ENCODE results near the gene NFAT5. TPM values are rescaled to one million over a fixed set of nuclear protein-coding genes. Genes with fewer than 3 reads are reported as not detected.
A peak's percentile ranks its signal among the peaks of the same experiment; 100 is the strongest.

The NFAT5 gene
- total RNA-seq, 2 experiments from 2014 or later, result 19.5 to 21.2 TPM

DNA sequence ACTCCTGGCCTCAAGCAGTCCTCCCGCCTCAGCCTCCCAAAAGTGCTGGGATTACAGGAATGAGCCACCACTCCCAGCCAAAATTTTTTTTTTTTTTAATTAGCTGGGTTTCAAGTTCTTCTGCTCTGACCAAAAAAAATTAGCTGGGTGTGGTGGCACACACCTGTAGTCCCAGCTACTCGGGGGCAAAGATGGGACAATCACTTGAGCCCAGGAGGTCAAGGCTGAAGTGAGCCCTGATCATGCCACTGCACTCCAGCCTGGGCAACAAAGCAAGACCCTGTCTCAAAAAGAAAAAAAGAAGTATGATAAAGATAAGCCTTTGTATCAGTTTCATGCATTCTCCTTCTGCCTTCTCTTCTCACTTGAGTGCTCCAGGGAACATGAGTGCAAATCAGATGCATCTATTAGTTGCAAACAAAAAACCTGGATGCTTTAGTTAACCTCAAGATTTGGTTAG is 158.7 kb downstream of the NFAT5 start:
- no peaks in the 10 kb centered on the region for H3K36me3 ChIP-seq (ENCODE audit: insufficient read depth, low read length)
- no peak overlapping the region for H3K27ac Mint-ChIP-seq
- no peak overlapping the region for H3K4me3 ChIP-seq (ENCODE audit: low read length)
- TF ChIP-seq, protein P1, sequence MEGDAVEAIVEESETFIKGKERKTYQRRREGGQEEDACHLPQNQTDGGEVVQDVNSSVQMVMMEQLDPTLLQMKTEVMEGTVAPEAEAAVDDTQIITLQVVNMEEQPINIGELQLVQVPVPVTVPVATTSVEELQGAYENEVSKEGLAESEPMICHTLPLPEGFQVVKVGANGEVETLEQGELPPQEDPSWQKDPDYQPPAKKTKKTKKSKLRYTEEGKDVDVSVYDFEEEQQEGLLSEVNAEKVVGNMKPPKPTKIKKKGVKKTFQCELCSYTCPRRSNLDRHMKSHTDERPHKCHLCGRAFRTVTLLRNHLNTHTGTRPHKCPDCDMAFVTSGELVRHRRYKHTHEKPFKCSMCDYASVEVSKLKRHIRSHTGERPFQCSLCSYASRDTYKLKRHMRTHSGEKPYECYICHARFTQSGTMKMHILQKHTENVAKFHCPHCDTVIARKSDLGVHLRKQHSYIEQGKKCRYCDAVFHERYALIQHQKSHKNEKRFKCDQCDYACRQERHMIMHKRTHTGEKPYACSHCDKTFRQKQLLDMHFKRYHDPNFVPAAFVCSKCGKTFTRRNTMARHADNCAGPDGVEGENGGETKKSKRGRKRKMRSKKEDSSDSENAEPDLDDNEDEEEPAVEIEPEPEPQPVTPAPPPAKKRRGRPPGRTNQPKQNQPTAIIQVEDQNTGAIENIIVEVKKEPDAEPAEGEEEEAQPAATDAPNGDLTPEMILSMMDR (IDR thresholded peaks at IDR 0.05), result no peak
- no peaks in the 10 kb centered on the region for H3K9me3 ChIP-seq (ENCODE audit: control insufficient read depth in 1 of 2, insufficient read depth in 1 of 2, low read length in 2 of 2)
- no peaks in the 10 kb centered on the region for H3K9me3 Mint-ChIP-seq
- ATAC-seq (ENCODE audit: poor library complexity), result no peak
- CTCF ChIA-PET, result interaction anchor here (0.7 to 2.8 kb wide), 2 partner anchors 31 to 328 kb away, joined by 3 to 11 read pairs; partner anchors contain the start of gene NOB1
- no peaks in the 10 kb centered on the region for H3K36me3 Mint-ChIP-seq (ENCODE audit: low read depth)
- POLR2A ChIA-PET, result interaction anchor here (0.8 to 5.9 kb wide), 2 partner anchors 30 to 38 kb away, joined by 3 to 62 read pairs; partner anchors contain the start of gene NOB1
- H3K4me1 Mint-ChIP-seq (ENCODE audit: low read depth), result peaks cover 22% of the 10 kb centered on the region
- intact Hi-C loops (cut with DNase I, micrococcal nuclease), result no loop called here
- H3K27me3 Mint-ChIP-seq, result no peaks in the 10 kb centered on the region
- no peak for DNase-seq
- H3K27me3 ChIP-seq (ENCODE audit: control insufficient read depth in 1 of 2, insufficient read depth in 2 of 2, low read length in 2 of 2), result no peaks in the 10 kb centered on the region
- H3K4me3 Mint-ChIP-seq, result peak overlapping the region; percentile 48
- H3K27ac ChIP-seq (ENCODE audit: low read depth in 1 of 2, low read length in 2 of 2), result no peak overlapping the region
- H3K4me1 ChIP-seq (ENCODE audit: insufficient read depth, low read length), result peaks cover 25% of the 10 kb centered on the region

GRCh38 chr16:69724981-69725479 is 159.3 kb downstream of the NFAT5 start:
- ATAC-seq (ENCODE audit: poor library complexity) (no peak), DNase-seq (no peak)
- peaks cover 25% of the 10 kb centered on the region for H3K4me1 ChIP-seq (ENCODE audit: insufficient read depth, low read length)
- Mint-ChIP-seq H3K4me1 (ENCODE audit: low read depth) (peaks cover 22% of the 10 kb centered on the region), H3K9me3 (no peaks in the 10 kb centered on the region), H3K4me3 (peak overlapping the region; percentile 48), H3K27ac (peak overlapping the region; percentile 84), H3K36me3 (ENCODE audit: low read depth) (no peaks in the 10 kb centered on the region), H3K27me3 (no peaks in the 10 kb centered on the region)
- no peaks in the 10 kb centered on the region for H3K36me3 ChIP-seq (ENCODE audit: insufficient read depth, low read length)
- H3K27me3 ChIP-seq (ENCODE audit: control insufficient read depth in 1 of 2, insufficient read depth in 2 of 2, low read length in 2 of 2), result no peaks in the 10 kb centered on the region
- TF ChIP-seq, protein P1 (IDR thresholded peaks at IDR 0.05), result no peak
- no peak overlapping the region for H3K27ac ChIP-seq (ENCODE audit: low read depth in 1 of 2, low read length in 2 of 2)
- POLR2A ChIA-PET, result interaction anchor here (0.8 to 5.9 kb wide), 2 partner anchors 29 to 38 kb away, joined by 3 to 62 read pairs; partner anchors contain the start of gene NOB1
- no peak overlapping the region for H3K4me3 ChIP-seq (ENCODE audit: low read length)
- CTCF ChIA-PET, result interaction anchor here (0.6 to 2.8 kb wide), 3 partner anchors 30 to 443 kb away, joined by 3 to 11 read pairs (median 3); partner anchors contain the start of gene NOB1
- no peaks in the 10 kb centered on the region for H3K9me3 ChIP-seq (ENCODE audit: control insufficient read depth in 1 of 2, insufficient read depth in 1 of 2, low read length in 2 of 2)
- intact Hi-C loops (cut with DNase I, micrococcal nuclease), result loop anchor here in 1 of 2 experiments (1.0 kb wide), 1 partner anchor 16 kb away; no protein-coding TSS in a partner anchor

- ChIA-PET POLR2A (interaction anchor here (0.8 to 5.9 kb wide), 8 partner anchors 9 to 1453 kb away, joined by 3 to 62 read pairs (median 4); partner anchors contain the start of genes NOB1, TERF2 and WWP2), CTCF (interaction anchor here (0.6 to 2.8 kb wide), 3 partner anchors 16 to 443 kb away, joined by 3 to 11 read pairs (median 3); partner anchors contain the start of gene NOB1)
- Histone ChIP-seq H3K9me3 (ENCODE audit: control insufficient read depth in 1 of 2, insufficient read depth in 1 of 2, low read length in 2 of 2) (no peaks in the 10 kb centered on the region), H3K27me3 (ENCODE audit: control insufficient read depth in 1 of 2, insufficient read depth in 2 of 2, low read length in 2 of 2) (no peaks in the 10 kb centered on the region), H3K4me1 (ENCODE audit: insufficient read depth, low read length) (peaks cover 25% of the 10 kb centered on the region), H3K27ac (ENCODE audit: low read depth in 1 of 2, low read length in 2 of 2) (peak overlapping the region in 1 of 2 donors; percentile 50), H3K36me3 (ENCODE audit: insufficient read depth, low read length) (no peaks in the 10 kb centered on the region), H3K4me3 (ENCODE audit: low read length) (peak overlapping the region; percentile 67)
- intact Hi-C loops (cut with DNase I, micrococcal nuclease), result loop anchor here (1.0 to 2.0 kb wide), 2 partner anchors 16 to 29 kb away; partner anchors contain the start of gene NOB1 (in 1 of the 2)
- Mint-ChIP-seq H3K9me3 (no peaks in the 10 kb centered on the region), H3K4me3 (peak overlapping the region; percentile 94), H3K27me3 (no peaks in the 10 kb centered on the region), H3K27ac (peak overlapping the region; percentile 84), H3K36me3 (ENCODE audit: low read depth) (no peaks in the 10 kb centered on the region), H3K4me1 (ENCODE audit: low read depth) (peaks cover 22% of the 10 kb centered on the region)
- no peak for DNase-seq
- no peak for ATAC-seq (ENCODE audit: poor library complexity)
- TF ChIP-seq, protein P1 (IDR thresholded peaks at IDR 0.05), result no peak
Measured at GRCh38 chr16:69725480-69726312, 159.9 kb downstream of the NFAT5 start.
